Hepatocyte (in vitro differentiated cells): ENCODE data around the gene MCRS1. TPM values are rescaled to one million over a fixed set of nuclear protein-coding genes. Genes with fewer than 3 reads are reported as not detected.

Source experiments
- DNase-seq: peaks from one replicate; pipeline ENCODE4 v3.0.0-alpha.2; 2016; ENCODE audit warnings: low spot score
- H2AFZ ChIP-seq: fragments of 200-600 bp; sonication (generic); 2 replicates; pipeline ENCODE4 v1.6.0; 2016; ENCODE audit warnings: antibody characterized with exemption, mild to moderate bottlenecking
- H3K27ac ChIP-seq: fragments of 200-600 bp; sonication (generic); 2 replicates; pipeline ENCODE4 v1.5.1; 2016; ENCODE audit warnings: mild to moderate bottlenecking
- H3K27me3 ChIP-seq: fragments of 200-600 bp; sonication (generic); 2 replicates; pipeline ENCODE4 v1.6.1; 2016
- H3K36me3 ChIP-seq: fragments of 200-600 bp; sonication (generic); replicated peaks from 2 replicates; pipeline ENCODE4 v1.5.1; 2016; ENCODE audit warnings: low read depth; ENCODE audit not compliant: insufficient read depth
- H3K4me1 ChIP-seq: fragments of 200-600 bp; sonication (generic); 2 replicates; pipeline ENCODE4 v1.5.1; 2016; ENCODE audit warnings: mild to moderate bottlenecking, moderate library complexity; ENCODE audit not compliant: insufficient read depth
- H3K4me2 ChIP-seq: fragments of 200-600 bp; sonication (generic); 2 replicates; pipeline ENCODE4 v1.6.0; 2016
- H3K4me3 ChIP-seq: fragments of 200-600 bp; sonication (generic); 2 replicates; pipeline ENCODE4 v1.5.1; 2016; ENCODE audit warnings: mild to moderate bottlenecking
- H3K79me2 ChIP-seq: fragments of 200-600 bp; sonication (generic); 2 replicates; pipeline ENCODE4 v1.6.0; 2017; ENCODE audit warnings: mild to moderate bottlenecking
- H3K9me2 ChIP-seq: fragments of 200-600 bp; sonication (generic); replicated peaks from 2 replicates; pipeline ENCODE4 v1.6.0; 2017; ENCODE audit warnings: mild to moderate bottlenecking; ENCODE audit not compliant: insufficient read depth
- H3K9me3 ChIP-seq: fragments of 200-600 bp; sonication (generic); 2 replicates; pipeline ENCODE4 v1.5.1; 2016; ENCODE audit warnings: low read depth, mild to moderate bottlenecking
- H4K20me1 ChIP-seq: fragments of 200-600 bp; sonication (generic); 2 replicates; pipeline ENCODE4 v1.6.0; 2016; ENCODE audit warnings: mild to moderate bottlenecking; ENCODE audit not compliant: insufficient read depth, poor library complexity, severe bottlenecking
- CTCF ChIP-seq: fragments of 200-600 bp; sonication (generic); IDR thresholded peaks from 2 replicates; pipeline ENCODE4 v1.5.1; 2016; ENCODE audit warnings: antibody characterized with exemption, mild to moderate bottlenecking; ENCODE audit not compliant: poor library complexity
- EZH2 ChIP-seq: fragments of 200-600 bp; sonication (generic); IDR thresholded peaks from 2 replicates; pipeline ENCODE4 v1.6.1; 2016; ENCODE audit warnings: antibody characterized with exemption, mild to moderate bottlenecking, borderline replicate concordance
- EZH2phosphoT487 ChIP-seq: fragments of 200-600 bp; sonication (generic); IDR thresholded peaks from one replicate; pipeline ENCODE4 v1.6.1; 2018; ENCODE audit warnings: antibody characterized with exemption, mild to moderate bottlenecking, low read depth, moderate library complexity; ENCODE audit not compliant: unreplicated experiment, severe bottlenecking
- WGBS: methylation state at CpG from one replicate; pipeline ENCODE4 v1.1.6; 2016; ENCODE audit warnings: low lambda C conversion rate; ENCODE audit errors: missing lambda C conversion rate; 5-methylcytosine and 5-hydroxymethylcytosine counted together
- polyA plus RNA-seq: library from polyadenylated mRNA; unstranded; fragments of >200 nt; fragmentation: Nextera tagmentation; extraction: Ambion mirVana; gene quantifications from 2 replicates; pipeline ENCODE4 v1.2.1, GENCODE V29; 2016
- total RNA-seq: library from RNA; depleted of rRNA; stranded (reverse); fragments of >200 nt; gene quantifications from 2 replicates; pipeline ENCODE4 v1.2.3, GENCODE V29; 2014

The MCRS1 gene
- total and polyA plus RNA-seq, 2 experiments from 2014 or later = 51.4 to 57.7 TPM

- no peak overlapping the region for H3K4me2 ChIP-seq
- H3K4me1 ChIP-seq = no peaks in the 10 kb centered on the region
- H3K79me2 ChIP-seq = no peaks in the 10 kb centered on the region
- H3K9me3 ChIP-seq = no peaks in the 10 kb centered on the region
- no peaks in the 10 kb centered on the region for H3K9me2 ChIP-seq
- no peaks in the 10 kb centered on the region for H3K27me3 ChIP-seq
- DNase-seq = no peak
- H2AFZ ChIP-seq = no peak overlapping the region
- no peaks in the 10 kb centered on the region for H4K20me1 ChIP-seq
- no peak overlapping the region for H3K27ac ChIP-seq
- TF ChIP-seq EZH2phosphoT487 = no peak
- TF ChIP-seq CTCF = no peak
- no peak for TF ChIP-seq EZH2
- 86% methylated on average over 4 of the region's 4 CpGs for WGBS
- no peaks in the 10 kb centered on the region for H3K36me3 ChIP-seq
- no peak overlapping the region for H3K4me3 ChIP-seq
Observed at GRCh38 chr12:49588721-49589516, 21.0 kb upstream of the MCRS1 start.

- Histone ChIP-seq H3K27ac (no peak overlapping the region), H2AFZ (no peak overlapping the region), H3K79me2 (no peaks in the 10 kb centered on the region), H4K20me1 (no peaks in the 10 kb centered on the region), H3K9me2 (no peaks in the 10 kb centered on the region), H3K27me3 (no peaks in the 10 kb centered on the region), H3K9me3 (no peaks in the 10 kb centered on the region), H3K4me1 (no peaks in the 10 kb centered on the region), H3K4me2 (no peak overlapping the region), H3K36me3 (no peaks in the 10 kb centered on the region), H3K4me3 (no peak overlapping the region)
- 97% methylated on average over 7 of the region's 7 CpGs for WGBS
- TF ChIP-seq EZH2phosphoT487 (no peak), CTCF (no peak), EZH2 (no peak)
- DNase-seq = no peak
Observed at GRCh38 chr12:49588281-49588680, 20.3 kb upstream of the MCRS1 start.

- no peaks in the 10 kb centered on the region for H3K36me3 ChIP-seq
- WGBS = 94% methylated on average over 11 of the region's 11 CpGs
Observed at GRCh38 chr12:49587174-49587908, 19.4 kb upstream of the MCRS1 start.

More at GRCh38 chr12:49587174-49587908, 19.4 kb upstream of the MCRS1 start:
- Histone ChIP-seq H3K9me3 (no peaks in the 10 kb centered on the region), H2AFZ (no peak overlapping the region), H3K4me3 (no peak overlapping the region), H3K4me2 (no peak overlapping the region), H4K20me1 (no peaks in the 10 kb centered on the region), H3K79me2 (no peaks in the 10 kb centered on the region), H3K27me3 (no peaks in the 10 kb centered on the region), H3K4me1 (no peaks in the 10 kb centered on the region), H3K27ac (no peak overlapping the region), H3K9me2 (no peaks in the 10 kb centered on the region)
- DNase-seq = no peak
- TF ChIP-seq EZH2 = no peak
- no peak for TF ChIP-seq EZH2phosphoT487
- no peak for TF ChIP-seq CTCF
